ENCODE measurements around the gene SPNS1. TPM values are rescaled to one million over a fixed set of nuclear protein-coding genes. Genes with fewer than 3 reads are reported as not detected.
"Not testable (repeated sequence)": the region's sequence is repeated elsewhere in the genome, so short reads cannot be mapped to it uniquely, and the experiment has no call there.

The SPNS1 gene, protein sequence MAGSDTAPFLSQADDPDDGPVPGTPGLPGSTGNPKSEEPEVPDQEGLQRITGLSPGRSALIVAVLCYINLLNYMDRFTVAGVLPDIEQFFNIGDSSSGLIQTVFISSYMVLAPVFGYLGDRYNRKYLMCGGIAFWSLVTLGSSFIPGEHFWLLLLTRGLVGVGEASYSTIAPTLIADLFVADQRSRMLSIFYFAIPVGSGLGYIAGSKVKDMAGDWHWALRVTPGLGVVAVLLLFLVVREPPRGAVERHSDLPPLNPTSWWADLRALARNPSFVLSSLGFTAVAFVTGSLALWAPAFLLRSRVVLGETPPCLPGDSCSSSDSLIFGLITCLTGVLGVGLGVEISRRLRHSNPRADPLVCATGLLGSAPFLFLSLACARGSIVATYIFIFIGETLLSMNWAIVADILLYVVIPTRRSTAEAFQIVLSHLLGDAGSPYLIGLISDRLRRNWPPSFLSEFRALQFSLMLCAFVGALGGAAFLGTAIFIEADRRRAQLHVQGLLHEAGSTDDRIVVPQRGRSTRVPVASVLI
- total RNA-seq, result 10 to 100 TPM; 12.7 to 26.0 (median 23.4) TPM

DNA sequence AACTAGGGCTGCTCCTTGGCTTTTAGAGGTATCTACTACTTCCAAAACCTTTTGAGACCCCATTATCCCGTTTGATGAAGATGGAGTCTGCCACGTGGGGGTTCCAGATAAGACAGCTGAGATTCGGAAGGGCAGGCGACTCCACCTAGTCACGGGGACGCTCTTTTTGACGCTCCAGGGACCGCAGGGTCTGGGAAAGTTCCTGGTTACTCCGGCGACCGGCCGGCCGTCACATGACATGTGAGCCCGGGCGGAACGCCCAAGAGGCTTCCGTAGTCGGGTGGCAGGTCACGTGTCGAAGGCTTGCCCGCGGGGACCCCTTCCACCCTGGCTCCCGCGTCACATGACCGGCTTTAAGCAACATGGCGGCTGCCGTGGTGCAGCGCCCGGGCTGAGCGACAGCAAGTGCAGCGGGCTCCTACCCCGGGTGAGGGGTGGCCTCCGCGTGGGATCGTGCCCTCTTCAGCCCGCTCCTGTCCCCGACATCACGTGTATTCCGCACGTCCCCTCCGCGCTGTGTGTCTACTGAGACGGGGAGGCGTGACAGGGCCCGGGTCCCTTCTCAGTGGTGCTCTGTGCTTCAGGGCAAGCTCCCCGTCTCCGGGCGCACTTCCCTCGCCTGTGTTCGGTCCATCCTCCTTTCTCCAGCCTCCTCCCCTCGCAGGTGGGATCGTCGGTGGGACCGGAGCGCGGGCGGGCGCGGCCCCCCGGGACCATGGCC lies at the start of gene SPNS1:
Gene SPNS1, plus strand, starts transcription at position 342 of the 721 bp plus-strand sequence. Its CDS starts 374 bp downstream, at position 716.
- Histone ChIP-seq H3K4me3 (peak within 1 kb of the TSS; percentile 90 to 98 (median 95)), H3K27ac (peak within 1 kb of the TSS; percentile 81 to 89 (median 84)), H3K36me3 (peaks cover 0 to 20% of the 10 kb centered on the region in 2 donors), H3K9me3 (no peaks in the 10 kb centered on the region), H3K4me1 (peaks cover 14 to 20% of the 10 kb centered on the region in 2 donors), H3K27me3 (no peaks in the 10 kb centered on the region)
- TF ChIP-seq POLR2A (IDR thresholded peaks at IDR 0.05) (peak; percentile 23 to 45), CTCF (IDR thresholded peaks at IDR 0.05 in 4 of 5, conservative IDR thresholded peaks at IDR 0.05 in 1 of 5) (peak in 1 of 5 experiments; percentile 36)
- DNase-seq (peak; percentile 97), ATAC-seq (peak; percentile 95 to 97)
- in situ Hi-C loops (cut with MboI; ENCODE audit: low sequenced_read_pairs in 4 of 4), result no loop called here
- intact Hi-C loops (cut with DNase I; ENCODE audit: low total_unique reads), result loop anchor here (1.0 to 10.0 kb wide), 2 partner anchors 24 to 830 kb away; partner anchors contain the start of genes MAZ and NFATC2IP

DNA sequence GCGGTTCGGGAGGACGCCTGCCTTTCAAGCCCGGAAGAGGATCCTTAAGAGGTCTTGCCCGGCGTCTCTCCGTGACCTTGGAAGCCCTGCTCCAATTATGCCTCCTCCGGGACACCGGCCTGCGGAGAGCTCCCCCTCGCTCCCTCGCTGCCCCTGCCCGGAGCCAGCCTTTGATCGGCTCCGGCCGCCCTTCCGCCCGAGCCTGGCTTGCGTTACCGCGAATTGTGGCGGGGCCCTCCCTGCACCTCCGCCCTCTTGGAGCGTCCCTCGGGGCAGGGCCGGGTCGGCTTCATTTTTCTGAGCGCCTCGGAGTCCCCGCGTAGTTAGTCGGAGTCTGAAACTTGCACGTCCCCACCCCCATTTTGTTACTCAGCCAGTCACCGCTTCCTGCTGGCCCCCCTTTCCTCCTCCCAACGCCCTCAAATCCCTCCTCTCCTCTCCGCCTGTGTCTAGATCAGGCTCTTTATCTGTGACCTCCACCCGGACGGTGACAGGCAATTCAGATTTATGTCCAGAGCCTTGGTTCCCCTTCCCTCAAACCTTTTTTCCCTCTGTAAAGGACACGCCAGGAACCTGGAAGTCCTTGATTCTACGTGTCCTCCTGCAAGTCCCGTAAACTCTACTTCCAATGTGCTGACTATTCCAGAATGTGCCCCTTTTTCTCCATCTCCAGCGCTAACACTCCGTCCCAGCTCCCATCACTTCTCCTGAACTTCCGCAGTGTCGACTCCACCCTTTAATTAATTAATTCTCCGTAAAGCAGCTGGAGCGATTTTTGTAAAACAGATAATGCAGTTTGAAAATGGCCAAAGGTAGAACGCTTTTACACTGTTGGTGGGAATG lies 49.0 kb upstream of the SPNS1 start:
- intact Hi-C loops (cut with DNase I; ENCODE audit: low total_unique reads), result loop anchor here (1.0 to 2.0 kb wide), 4 partner anchors 25 to 103 kb away; partner anchors contain the start of genes ATXN2L, NFATC2IP and TUFM
- peak in 1 of 2 donors; percentile 55 for ATAC-seq

DNA sequence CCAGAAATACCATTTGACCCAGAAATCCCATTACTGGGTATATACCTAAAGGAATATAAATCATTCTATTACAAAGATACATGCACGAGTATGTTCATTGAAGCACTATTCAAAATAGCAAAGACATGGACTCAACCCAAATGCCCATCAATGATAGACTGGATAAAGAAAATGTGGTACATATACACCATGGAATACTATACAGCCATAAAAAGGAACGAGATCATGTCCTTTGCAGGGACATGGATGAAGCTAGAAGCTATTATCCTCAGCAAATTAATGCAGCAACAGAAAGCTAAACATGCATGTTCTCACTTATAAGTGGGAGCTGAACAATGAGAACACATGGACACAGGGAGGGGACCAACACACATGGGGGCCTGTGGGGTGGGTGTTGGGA lies 48.3 kb upstream of the SPNS1 start:
- intact Hi-C loops (cut with DNase I; ENCODE audit: low total_unique reads); H3K4me1 ChIP-seq; H3K36me3 ChIP-seq; ATAC-seq; H3K9me3 ChIP-seq; H3K27me3 ChIP-seq; in situ Hi-C loops (cut with MboI; ENCODE audit: low sequenced_read_pairs in 4 of 4); DNase-seq: not testable (repeated sequence)
- Histone ChIP-seq H3K4me3 (peak overlapping the region; percentile 67 to 99 (median 86)), H3K27ac (peak overlapping the region; percentile 83 to 99 (median 94))

More for the DNA sequence above, 49.0 kb upstream of the SPNS1 start:
- Histone ChIP-seq H3K27me3 (no peaks in the 10 kb centered on the region), H3K4me3 (peak overlapping the region; percentile 67 to 99 (median 86)), H3K36me3 (no peaks in the 10 kb centered on the region), H3K27ac (peak overlapping the region; percentile 83 to 99 (median 94)), H3K9me3 (no peaks in the 10 kb centered on the region), H3K4me1 (peaks cover 9% of the 10 kb centered on the region in 2 donors)
- in situ Hi-C loops (cut with MboI; ENCODE audit: low sequenced_read_pairs in 4 of 4), result no loop called here
- TF ChIP-seq POLR2A (IDR thresholded peaks at IDR 0.05), result peak; percentile 7 to 43
- TF ChIP-seq CTCF (IDR thresholded peaks at IDR 0.05 in 4 of 5, conservative IDR thresholded peaks at IDR 0.05 in 1 of 5), result peak in 1 of 5 experiments; percentile 16
- DNase-seq, result peak; percentile 32 to 66

DNA sequence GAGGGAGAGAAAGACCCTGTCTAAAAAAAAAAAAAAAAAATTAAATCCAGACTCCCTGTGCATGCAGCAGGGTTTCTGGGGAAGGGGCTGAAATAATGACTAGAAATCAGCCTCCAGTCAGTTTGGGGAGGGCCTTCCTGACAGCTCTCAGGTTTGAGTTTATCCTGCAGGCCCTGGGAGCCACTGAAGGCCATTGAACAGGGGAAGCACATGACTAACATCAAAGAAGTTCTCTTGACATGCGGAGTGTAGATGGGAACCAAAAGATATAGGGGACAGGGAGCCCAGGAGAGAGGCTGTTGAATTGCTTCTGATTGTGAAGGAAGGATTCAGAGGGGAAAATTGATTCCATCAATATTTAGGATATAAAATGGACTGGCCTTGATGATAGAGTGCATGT lies 46.8 kb upstream of the SPNS1 start:
- no peak for ATAC-seq
- TF ChIP-seq POLR2A (IDR thresholded peaks at IDR 0.05) (no peak), CTCF (IDR thresholded peaks at IDR 0.05 in 4 of 5, conservative IDR thresholded peaks at IDR 0.05 in 1 of 5) (no peak)
- H3K27me3 ChIP-seq, result no peaks in the 10 kb centered on the region
- H3K4me1 ChIP-seq, result peaks cover 9% of the 10 kb centered on the region in 2 donors
- in situ Hi-C loops (cut with MboI; ENCODE audit: low sequenced_read_pairs in 4 of 4) (no loop called here), intact Hi-C loops (cut with DNase I; ENCODE audit: low total_unique reads) (no loop called here)
- DNase-seq, result no peak
- H3K9me3 ChIP-seq, result no peaks in the 10 kb centered on the region
- H3K4me3 ChIP-seq, result no peak overlapping the region
- H3K36me3 ChIP-seq, result no peaks in the 10 kb centered on the region
- H3K27ac ChIP-seq, result no peak overlapping the region
